ENCODE results near the gene RXRB.
A peak's percentile ranks its signal among the peaks of the same experiment; 100 is the strongest.

The RXRB gene

GRCh38 chr6:33201147-33201545, 681 bp upstream of the RXRB start:
- TF ChIP-seq CTCF (IDR thresholded peaks at IDR 0.05; ENCODE audit: low read depth, low read length) = no peak
- peak overlapping the region; percentile 84 for H3K4me3 ChIP-seq (ENCODE audit: low read depth, low read length)

GRCh38 chr6:33199687-33200218, 712 bp downstream of the RXRB start:
- no peak for TF ChIP-seq CTCF (IDR thresholded peaks at IDR 0.05; ENCODE audit: low read depth, low read length)
- H3K4me3 ChIP-seq (ENCODE audit: low read depth, low read length) = peak overlapping the region; percentile 84

- no peak for TF ChIP-seq CTCF (IDR thresholded peaks at IDR 0.05; ENCODE audit: low read depth, low read length)
- peak overlapping the region; percentile 84 for H3K4me3 ChIP-seq (ENCODE audit: low read depth, low read length)
Measured at GRCh38 chr6:33198853-33199436, 1.5 kb downstream of the RXRB start.

- no peak for TF ChIP-seq CTCF (IDR thresholded peaks at IDR 0.05; ENCODE audit: low read depth, low read length)
- no peak overlapping the region for H3K4me3 ChIP-seq (ENCODE audit: low read depth, low read length)
Measured at GRCh38 chr6:33198159-33198852, 2.2 kb downstream of the RXRB start.

GRCh38 chr6:33197431-33198048, 2.9 kb downstream of the RXRB start:
- H3K4me3 ChIP-seq (ENCODE audit: low read depth, low read length) = no peak overlapping the region
- peak; percentile 55 for TF ChIP-seq CTCF (IDR thresholded peaks at IDR 0.05; ENCODE audit: low read depth, low read length)

GRCh38 chr6:33195304-33196165, 4.9 kb downstream of the RXRB start:
- H3K4me3 ChIP-seq (ENCODE audit: low read depth, low read length) = no peak overlapping the region
- TF ChIP-seq CTCF (IDR thresholded peaks at IDR 0.05; ENCODE audit: low read depth, low read length) = no peak
